A673 (cell line): ENCODE measurements around the gene ADAP2. TPM values are rescaled to one million over a fixed set of nuclear protein-coding genes. Genes with fewer than 3 reads are reported as not detected.
"Not testable (repeated sequence)": the region's sequence is repeated elsewhere in the genome, so short reads cannot be mapped to it uniquely, and the experiment has no call there.

ENCODE experiments used
- BruUV-seq: library from RNA; stranded (reverse); fragments of 400-500 nt; replicated peaks from 2 replicates; lab custom pipeline; 2021; lab: Mats Ljungman, UMichigan
- CTCF ChIA-PET: fragments of 300-600 bp; sonication (Branson Sonifier 250); formaldehyde crosslinking; loops from one replicate; lab custom pipeline; 2022; ENCODE audit warnings: antibody characterized with exemption; lab: Charles Lee
- POLR2A ChIA-PET: fragments of 300-600 bp; sonication (Branson Sonifier 250); formaldehyde crosslinking; loops from one replicate; lab custom pipeline; 2022; ENCODE audit warnings: antibody characterized with exemption; ENCODE audit not compliant: low non-redundant PET; lab: Charles Lee
- DNase-seq: peaks from one replicate; pipeline ENCODE4 v3.0.0-alpha.2; 2015; ENCODE audit warnings: low spot score
- H3K27ac ChIP-seq: fragments of 200-600 bp; sonication (generic); 2 replicates; pipeline ENCODE4 v1.5.1; 2016; ENCODE audit warnings: mixed run types, low read depth, mild to moderate bottlenecking, mixed read lengths, antibody characterized with exemption, low read length; ENCODE audit not compliant: poor library complexity, severe bottlenecking
- H3K27me3 ChIP-seq: fragments of 200-600 bp; sonication (generic); replicated peaks from 2 replicates; pipeline ENCODE4 v1.6.1; 2017; ENCODE audit warnings: mixed run types, low read depth, mild to moderate bottlenecking, mixed read lengths, antibody characterized with exemption, low read length; ENCODE audit not compliant: insufficient read depth, poor library complexity
- H3K36me3 ChIP-seq: fragments of 200-600 bp; sonication (generic); 2 replicates; pipeline ENCODE4 v1.6.1; 2016; ENCODE audit warnings: mixed run types, mild to moderate bottlenecking, mixed read lengths, antibody characterized with exemption, low read length; ENCODE audit not compliant: insufficient read depth, poor library complexity, severe bottlenecking
- H3K4me1 ChIP-seq: fragments of 200-600 bp; sonication (generic); 2 replicates; pipeline ENCODE4 v1.6.1; 2017; ENCODE audit warnings: mixed run types, mild to moderate bottlenecking, mixed read lengths, antibody characterized with exemption, low read length; ENCODE audit not compliant: insufficient read depth, poor library complexity, severe bottlenecking
- H3K4me3 ChIP-seq: fragments of 200-600 bp; sonication (generic); 2 replicates; pipeline ENCODE4 v1.5.1; 2016; ENCODE audit warnings: low read depth, mixed run types, mild to moderate bottlenecking, mixed read lengths, low read length; ENCODE audit not compliant: poor library complexity, severe bottlenecking
- H3K9me3 ChIP-seq: fragments of 200-600 bp; sonication (generic); 2 replicates; pipeline ENCODE4 v1.6.1; 2016; ENCODE audit warnings: mixed run types, low read depth, mild to moderate bottlenecking, mixed read lengths, antibody characterized with exemption, low read length; ENCODE audit not compliant: poor library complexity, severe bottlenecking
- EZH2 ChIP-seq: fragments of 200-600 bp; sonication (generic); IDR thresholded peaks from 2 replicates; pipeline ENCODE4 v1.6.1; 2017; ENCODE audit warnings: borderline replicate concordance, low read depth, mild to moderate bottlenecking, mixed read lengths, antibody characterized with exemption, low read length; ENCODE audit not compliant: poor library complexity, severe bottlenecking
- intact Hi-C: fragments of 100-400 bp; cut with micrococcal nuclease; formaldehyde crosslinking; loops from one replicate; pipeline ENCODE4 v1.10.0; 2022; ENCODE audit not compliant: unreplicated experiment
- total RNA-seq: library from RNA; stranded (reverse); gene quantifications from 2 replicates; pipeline ENCODE4 v1.2.3, GENCODE V29; 2021
- TF ChIP-seq, protein P1 (sequence below): fragments of 300-800, 200-600 bp; sonication (generic); conservative IDR thresholded peaks from 2 replicates; pipeline ENCODE4 v1.5.1; 2017; ENCODE audit warnings: low read depth, mild to moderate bottlenecking, antibody characterized with exemption, low read length, moderate library complexity, mixed read lengths

The ADAP2 gene
- total RNA-seq, 1 experiment from 2014 or later: not detected

DNA sequence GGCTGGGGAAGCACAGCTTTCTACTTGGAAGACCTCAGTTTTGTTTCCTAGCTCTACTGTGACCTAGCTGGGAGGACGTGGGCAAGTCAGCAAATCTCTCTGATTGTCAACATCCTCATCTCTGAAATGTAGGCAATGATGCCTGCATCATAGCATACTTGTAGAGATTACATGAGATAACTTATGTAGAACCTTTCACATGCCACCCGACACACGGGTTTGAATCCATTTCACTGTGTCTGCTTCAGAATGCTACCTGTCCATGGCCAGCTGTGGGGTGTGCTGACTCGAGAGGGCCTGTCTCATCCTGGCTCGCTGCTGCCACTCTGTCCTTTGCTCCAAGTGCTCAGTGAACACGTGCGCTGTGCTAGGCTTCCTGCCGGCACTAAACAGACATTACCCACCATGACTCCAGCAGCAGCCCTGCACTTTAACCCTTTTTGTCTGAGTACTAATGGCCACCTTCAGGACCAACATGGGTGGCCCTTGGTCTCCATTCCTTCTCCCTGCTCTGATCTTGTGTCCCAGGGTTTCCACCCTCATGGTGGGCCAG lies 7.4 kb downstream of the ADAP2 start:
- Histone ChIP-seq H3K27me3 (peaks cover 4% of the 10 kb centered on the region), H3K27ac (no peak overlapping the region), H3K36me3 (no peaks in the 10 kb centered on the region), H3K4me3 (no peak overlapping the region), H3K4me1 (no peaks in the 10 kb centered on the region), H3K9me3 (no peaks in the 10 kb centered on the region)
- POLR2A ChIA-PET: no interaction called here
- DNase-seq: no peak
- TF ChIP-seq EZH2: no peak
- TF ChIP-seq, protein P1, sequence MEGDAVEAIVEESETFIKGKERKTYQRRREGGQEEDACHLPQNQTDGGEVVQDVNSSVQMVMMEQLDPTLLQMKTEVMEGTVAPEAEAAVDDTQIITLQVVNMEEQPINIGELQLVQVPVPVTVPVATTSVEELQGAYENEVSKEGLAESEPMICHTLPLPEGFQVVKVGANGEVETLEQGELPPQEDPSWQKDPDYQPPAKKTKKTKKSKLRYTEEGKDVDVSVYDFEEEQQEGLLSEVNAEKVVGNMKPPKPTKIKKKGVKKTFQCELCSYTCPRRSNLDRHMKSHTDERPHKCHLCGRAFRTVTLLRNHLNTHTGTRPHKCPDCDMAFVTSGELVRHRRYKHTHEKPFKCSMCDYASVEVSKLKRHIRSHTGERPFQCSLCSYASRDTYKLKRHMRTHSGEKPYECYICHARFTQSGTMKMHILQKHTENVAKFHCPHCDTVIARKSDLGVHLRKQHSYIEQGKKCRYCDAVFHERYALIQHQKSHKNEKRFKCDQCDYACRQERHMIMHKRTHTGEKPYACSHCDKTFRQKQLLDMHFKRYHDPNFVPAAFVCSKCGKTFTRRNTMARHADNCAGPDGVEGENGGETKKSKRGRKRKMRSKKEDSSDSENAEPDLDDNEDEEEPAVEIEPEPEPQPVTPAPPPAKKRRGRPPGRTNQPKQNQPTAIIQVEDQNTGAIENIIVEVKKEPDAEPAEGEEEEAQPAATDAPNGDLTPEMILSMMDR: no peak
- intact Hi-C loops: no loop called here
- CTCF ChIA-PET: no interaction called here
- no TSS peak for BruUV-seq

DNA sequence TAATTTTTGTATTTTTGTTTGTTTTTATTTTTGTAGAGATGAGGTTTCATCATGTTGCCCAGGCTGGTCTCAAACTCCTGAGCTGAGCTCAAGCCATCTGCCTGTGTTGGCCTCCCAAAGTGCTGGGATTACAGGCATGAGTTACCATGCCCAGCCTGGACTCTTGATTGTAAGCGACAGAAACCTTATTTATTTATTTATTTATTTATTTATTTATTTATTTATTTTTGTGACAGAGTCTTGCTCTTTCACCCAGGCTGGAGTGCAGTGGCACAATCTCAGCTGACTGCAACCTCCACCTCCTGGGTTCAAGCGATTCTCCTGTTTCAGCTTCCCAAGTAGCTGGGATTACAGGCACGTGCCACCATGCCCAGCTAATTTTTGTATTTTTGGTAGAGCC lies 8.1 kb downstream of the ADAP2 start:
- H3K4me1 ChIP-seq, DNase-seq, H3K27me3 ChIP-seq, CTCF ChIA-PET, H3K9me3 ChIP-seq, BruUV-seq, H3K4me3 ChIP-seq, H3K36me3 ChIP-seq, intact Hi-C loops, H3K27ac ChIP-seq, POLR2A ChIA-PET: not testable (repeated sequence)

DNA sequence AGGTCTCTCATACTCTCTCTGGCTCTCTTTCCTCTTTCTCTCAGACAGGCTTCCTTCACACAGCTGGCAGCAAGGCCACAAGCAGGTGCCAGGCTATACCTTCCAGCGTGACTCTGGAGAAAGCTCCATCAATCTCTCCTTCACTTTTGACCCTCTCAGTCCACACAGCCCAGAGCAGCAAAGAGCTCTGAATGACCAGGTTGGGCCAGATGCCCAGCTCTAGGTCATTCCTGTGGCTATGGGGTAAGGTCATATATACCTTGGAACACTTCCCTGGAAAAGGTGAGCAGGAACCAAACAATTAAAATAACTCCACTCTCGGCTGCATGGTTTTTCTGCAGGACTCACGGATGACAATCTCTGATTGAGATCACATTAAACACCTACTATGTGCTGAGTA lies 8.8 kb downstream of the ADAP2 start:
- intact Hi-C loops: no loop called here
- no peaks in the 10 kb centered on the region for H3K4me1 ChIP-seq
- no peak overlapping the region for H3K4me3 ChIP-seq
- no peaks in the 10 kb centered on the region for H3K27me3 ChIP-seq
- no peak for DNase-seq
- no TSS peak for BruUV-seq
- ChIA-PET POLR2A (no interaction called here), CTCF (no interaction called here)
- no peak for TF ChIP-seq EZH2
- TF ChIP-seq, protein P1: no peak
- no peak overlapping the region for H3K27ac ChIP-seq
- no peaks in the 10 kb centered on the region for H3K9me3 ChIP-seq
- H3K36me3 ChIP-seq: no peaks in the 10 kb centered on the region

DNA sequence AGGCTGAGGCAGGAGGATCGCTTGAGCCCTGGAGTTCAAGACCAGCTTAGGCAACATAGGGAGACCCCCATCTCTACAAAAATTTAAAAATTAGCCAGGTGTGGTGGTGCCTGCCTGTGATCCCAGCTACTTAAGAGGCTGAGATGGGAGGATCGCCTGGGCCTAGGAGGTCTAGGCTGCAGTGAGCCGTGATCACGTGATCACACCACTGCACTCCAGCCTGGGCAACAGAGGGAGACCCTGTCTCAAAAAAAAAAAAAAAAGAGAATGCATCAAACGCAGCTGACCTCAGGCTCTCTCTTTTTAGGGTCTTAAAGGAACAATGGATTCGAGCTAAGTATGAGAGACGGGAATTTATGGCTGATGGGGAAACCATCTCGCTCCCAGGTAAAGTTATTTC lies 9.8 kb downstream of the ADAP2 start:
- H3K9me3 ChIP-seq, H3K27ac ChIP-seq, H3K4me3 ChIP-seq, BruUV-seq, CTCF ChIA-PET, H3K4me1 ChIP-seq, intact Hi-C loops, H3K27me3 ChIP-seq, H3K36me3 ChIP-seq, DNase-seq: not testable (repeated sequence)
- POLR2A ChIA-PET: interaction anchor here (0.5 kb wide), 1 partner anchor 10 kb away, joined by 4 read pairs; no protein-coding TSS in a partner anchor
